Inflammatory macrophage treated with lipopolysaccharide for 4 hours (primary cell): ENCODE measurements around the gene KRTAP5-4.
"Not testable (repeated sequence)": the region's sequence is repeated elsewhere in the genome, so short reads cannot be mapped to it uniquely, and the experiment has no call there.

Experiments
- DNase-seq: peaks from one replicate; pipeline ENCODE4 v3.0.0-alpha.2; 2020

Gene KRTAP5-4, protein sequence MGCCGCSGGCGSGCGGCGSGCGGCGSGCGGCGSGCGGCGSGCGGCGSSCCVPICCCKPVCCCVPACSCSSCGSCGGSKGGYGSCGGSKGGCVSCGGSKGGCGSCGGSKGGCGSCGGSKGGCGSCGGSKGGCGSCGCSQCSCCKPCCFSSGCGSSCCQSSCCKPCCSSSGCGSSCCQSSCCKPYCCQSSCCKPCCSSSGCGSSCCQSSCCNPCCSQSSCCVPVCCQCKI

DNA sequence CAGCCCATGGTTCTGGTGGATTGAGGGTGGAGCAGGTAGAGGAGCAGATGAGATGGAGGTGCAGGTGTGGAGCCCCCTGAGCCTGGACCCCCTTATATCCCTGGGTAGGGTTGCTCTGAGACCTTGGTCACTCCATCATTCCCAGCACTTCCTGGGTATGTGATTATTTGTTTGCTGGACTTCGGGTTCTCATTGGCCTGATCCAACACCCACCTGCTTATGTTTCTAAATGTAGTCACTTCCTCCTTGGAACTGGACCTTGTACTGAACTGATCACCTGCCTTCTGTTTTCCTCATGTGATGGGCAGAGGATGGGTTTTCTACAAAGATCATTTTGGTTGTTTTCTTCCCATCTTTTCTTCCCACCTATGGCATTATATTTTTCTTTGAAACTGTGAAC, at the start of gene KRTAP5-4:
KRTAP5-4 (minus strand) TSS at position 53 of the 400 bp plus-strand sequence; CDS start at position 8, 45 bp downstream.
- no peak for DNase-seq

DNA sequence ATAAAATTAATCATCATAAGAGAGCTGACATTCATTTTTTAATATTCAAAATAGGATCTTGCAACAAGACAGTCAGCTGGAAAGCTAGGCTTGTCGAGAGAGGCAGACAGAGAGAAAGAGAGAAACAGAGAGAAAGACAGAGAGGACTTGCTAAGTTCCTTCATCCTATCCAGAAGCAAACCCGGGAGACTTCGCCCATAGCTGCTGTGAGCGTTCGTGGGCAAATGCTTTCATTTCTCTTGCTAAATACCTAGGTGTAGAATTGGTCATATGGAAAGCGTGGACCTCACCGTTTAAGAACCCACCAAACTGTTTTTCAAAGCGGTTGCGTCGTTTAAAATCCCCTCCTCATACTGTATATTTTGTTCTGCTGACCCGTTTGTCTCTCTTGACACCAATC, 49.7 kb upstream of the KRTAP5-4 start:
- no peak for DNase-seq

DNA sequence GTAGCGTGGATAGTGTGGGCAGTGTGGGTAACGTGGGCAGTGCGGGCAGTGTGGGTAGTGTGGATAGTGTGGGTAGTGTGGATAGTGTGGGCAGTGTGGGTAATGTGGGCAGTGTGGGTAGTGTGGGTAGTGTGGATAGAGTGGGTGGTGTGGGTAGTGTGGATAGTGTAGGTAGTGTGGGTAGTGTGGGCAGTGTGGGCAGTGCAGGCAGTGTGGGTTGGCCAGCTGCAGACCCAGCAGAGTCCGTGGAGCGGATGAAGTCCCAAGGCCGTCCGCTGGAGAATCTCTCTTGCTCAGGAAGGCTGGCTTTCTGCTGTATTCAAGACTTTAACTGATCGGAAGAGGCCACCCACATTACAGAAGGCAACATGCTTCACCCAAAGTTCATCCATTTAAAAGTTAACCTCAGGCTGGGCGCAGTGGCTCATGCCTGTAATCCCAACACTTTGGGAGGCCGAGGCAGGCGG, 49.0 kb upstream of the KRTAP5-4 start:
- no peak for DNase-seq

DNA sequence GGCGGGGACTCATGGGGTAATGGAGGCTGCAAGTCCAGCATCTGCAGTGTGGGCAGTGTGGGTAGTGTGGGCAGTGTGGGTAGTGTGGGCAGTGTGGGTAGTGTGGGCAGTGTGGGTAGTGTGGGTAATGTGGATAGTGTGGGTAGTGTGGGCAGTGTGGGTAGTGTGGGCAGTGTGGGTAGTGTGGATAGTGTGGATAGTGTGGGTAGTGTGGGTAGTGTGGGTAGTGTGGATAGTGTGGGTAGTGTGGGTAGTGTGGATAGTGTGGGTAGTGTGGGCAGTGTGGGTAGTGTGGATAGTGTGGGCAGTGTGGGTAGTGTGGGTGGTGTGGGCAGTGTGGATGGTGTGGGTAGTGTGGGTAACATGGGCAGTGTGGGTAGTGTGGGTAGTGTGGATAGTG, 48.5 kb upstream of the KRTAP5-4 start:
- not testable (repeated sequence) for DNase-seq

DNA sequence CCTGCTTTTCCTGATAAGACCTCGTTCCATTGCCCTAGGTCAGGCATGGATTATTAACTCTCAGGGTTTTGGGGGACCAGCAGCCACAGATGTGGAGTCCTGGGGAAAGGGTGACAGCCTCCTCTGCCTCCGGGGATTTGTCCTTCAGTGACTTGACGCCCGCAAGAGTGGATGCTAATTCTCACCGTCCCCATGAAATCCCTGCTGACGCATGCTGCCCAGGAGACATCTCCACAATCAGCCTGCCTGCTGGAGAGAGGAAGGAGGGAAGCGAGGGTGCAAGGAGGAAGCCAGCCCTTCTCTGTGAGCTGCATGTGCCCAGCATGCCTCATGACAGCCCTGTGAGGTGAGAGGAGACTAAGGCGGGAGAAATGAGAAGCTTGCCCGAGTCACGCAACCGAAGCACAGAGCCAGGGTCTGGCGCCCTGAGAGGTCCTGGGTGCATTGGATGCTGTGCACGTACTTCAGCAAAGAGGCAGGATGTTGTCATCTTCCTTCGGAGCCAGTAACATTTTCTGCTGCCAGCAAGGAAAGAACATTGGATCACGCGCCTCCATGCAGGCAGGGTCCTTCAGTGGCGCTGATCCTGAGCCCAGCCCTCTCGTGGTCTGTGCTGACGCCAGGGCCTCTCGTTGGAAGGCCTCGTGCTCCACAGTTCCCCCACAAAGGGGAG, 47.7 kb upstream of the KRTAP5-4 start:
- no peak for DNase-seq

DNA sequence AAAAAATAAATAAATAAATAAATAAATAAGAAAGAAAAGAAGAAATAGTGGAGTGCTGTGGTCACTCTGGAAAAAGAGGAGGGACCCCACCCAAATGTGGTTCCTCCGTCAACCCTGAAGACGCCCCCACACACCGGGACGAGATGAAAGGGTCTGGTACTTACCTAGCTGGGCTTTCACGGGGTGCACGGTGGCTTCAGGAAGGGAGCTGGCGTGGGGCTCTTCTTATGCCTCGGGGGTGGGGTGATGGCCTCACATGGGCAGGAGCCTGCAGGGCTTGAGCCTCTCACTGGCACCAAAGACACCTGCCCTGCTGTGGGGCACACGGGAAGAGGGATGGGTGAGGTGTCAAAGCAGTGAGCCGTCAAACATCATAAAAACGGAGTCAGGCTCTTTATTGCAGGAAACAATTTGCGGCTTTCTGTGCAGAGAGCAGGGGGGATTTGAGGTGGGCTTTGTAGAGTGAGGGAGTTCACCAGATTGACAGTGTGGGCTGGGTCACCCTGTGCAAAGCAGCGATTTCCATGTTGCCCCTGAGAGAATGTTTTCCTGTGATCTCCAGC, 47.1 kb upstream of the KRTAP5-4 start:
- no peak for DNase-seq

DNA sequence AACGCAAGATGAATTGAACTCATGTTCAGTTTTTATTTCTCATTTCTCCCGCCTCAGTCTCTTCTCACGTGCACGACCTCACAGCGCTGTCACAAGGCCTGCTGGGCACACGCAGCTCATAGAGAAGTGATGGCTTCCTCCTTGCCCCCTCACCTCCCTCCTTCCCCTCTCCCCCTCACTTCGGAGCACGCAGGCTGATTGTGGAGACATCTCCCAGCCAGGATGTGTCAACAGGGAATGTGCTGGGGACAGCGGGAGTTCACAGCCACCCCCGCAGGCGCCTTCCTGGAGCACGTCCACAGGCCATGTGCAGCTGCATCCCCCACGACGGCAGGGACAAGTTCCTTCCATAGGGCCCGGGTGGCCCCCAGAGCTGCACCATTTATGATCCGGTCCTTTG, 46.0 kb upstream of the KRTAP5-4 start:
- DNase-seq: no peak

DNA sequence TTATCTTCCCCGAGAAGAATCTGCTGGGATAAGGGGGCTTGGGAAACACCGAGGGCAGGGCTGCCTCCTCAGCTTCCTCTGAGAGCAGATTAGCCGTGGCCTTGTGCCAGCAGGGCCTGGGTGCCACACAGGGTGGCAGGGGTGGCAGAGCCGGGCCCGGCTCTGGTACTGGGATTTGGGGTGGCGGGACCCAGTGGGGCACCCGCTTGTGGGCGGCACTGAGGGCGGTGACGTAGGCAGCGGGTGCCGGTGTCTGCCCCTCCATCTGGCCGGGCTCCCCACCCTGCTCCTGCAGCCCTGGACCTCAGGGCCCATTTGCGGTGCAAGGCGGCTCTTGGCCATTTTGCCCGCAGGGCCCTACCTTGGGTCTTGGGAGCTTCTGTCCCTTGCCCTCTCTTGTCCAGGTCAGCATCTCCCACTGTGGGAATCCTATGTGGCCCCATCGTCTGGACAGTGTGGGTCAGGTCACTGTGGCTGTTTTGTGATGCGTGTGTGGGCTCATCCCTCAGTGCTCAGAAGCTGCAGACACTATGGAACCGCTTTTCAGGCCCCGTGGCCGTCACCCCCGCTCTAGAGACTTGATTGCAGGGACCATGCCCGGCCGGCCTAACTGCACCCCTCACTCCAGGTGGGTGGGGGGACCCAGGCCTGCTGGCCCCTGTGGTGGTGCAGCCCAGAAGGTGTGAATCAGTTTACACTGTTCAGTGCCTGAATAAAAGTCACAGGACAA, 45.3 kb upstream of the KRTAP5-4 start:
- DNase-seq: no peak

DNA sequence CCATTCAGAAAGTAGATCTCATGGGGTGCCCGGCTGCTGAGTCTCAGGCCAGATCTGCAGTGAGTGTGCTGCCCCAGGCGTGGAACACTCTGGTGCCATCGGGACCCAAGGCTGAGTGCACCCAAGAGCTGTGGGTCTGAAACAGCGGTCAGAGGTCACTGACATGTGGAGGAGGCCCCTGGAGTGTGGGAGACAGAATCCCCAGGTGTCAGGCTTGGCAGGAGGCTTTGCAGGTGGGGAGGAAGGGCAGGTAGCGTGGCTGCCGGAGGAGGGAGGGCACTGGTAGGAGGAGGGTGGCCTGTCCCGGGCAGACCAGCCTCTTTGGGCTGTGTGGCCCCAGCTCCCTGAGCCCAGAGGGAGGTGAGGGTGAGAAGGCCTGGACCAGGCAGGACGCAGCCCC, 43.4 kb upstream of the KRTAP5-4 start:
- DNase-seq: no peak

DNA sequence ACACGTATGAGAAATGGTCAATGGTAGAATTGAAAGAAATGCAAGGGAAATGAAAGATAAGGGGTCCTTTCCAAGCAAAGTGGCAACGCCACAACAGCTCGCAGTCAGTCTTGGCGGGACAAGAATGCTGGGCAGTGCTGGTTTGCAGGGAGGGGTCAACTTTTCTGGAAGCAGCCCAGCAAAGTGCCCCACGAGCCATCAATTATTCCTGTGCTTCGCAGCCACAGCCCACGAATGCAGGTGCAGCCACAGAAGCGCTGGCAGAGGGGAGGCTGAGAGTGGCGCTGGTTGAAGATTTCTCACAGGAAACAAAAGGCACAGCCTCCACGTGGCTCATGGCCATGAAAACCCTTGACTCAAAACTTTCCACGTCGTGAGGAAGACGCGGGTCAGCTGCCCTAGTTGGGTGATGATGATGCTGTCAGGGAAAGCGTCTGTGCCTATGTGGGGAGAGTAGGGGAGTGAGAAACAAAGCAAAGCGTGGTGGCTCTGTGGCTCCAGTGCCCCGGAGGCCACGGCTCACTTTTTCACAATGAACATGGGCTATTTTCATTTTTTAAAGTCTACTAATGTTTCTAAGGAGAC, 40.9 kb upstream of the KRTAP5-4 start:
- DNase-seq: not testable (repeated sequence)

DNA sequence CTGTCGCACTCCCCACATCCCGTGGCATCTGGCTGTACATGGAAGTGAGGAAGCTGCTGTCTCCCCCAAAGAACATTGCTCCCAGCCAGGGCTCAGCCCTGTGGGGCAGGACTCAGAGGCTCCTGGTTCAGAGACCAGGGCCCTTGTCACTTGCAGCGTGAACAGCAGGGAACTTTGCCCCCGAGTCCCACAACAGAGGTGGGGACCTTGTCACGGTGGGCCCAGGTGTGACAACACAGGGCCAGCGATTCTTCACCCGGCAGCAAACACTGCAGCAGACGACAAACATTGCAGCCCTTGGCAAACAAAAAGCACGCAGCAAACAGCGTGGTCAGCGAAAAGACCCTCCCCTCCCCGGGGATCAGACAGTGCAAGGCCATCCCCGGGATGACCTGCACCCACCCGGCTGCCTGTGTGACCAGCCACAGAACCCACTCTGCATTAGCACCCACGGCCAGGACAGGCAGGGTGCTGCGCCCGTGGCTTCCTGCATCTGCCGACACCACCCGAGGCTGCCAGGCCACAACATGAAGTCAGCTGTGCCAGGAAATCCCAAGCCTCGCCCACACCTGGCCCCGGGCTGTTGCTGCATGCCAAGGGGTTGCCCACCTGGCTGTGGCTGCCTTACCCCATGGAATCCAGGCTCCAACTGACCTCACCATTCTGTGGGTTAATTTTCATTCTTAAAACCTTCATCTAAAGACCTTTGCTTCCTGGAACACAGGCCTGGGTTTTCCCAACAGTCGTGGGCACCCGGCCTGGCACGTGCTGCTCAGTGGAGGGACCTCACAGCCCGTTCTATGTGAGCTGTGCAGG, 39.7 kb upstream of the KRTAP5-4 start:
- not testable (repeated sequence) for DNase-seq

DNA sequence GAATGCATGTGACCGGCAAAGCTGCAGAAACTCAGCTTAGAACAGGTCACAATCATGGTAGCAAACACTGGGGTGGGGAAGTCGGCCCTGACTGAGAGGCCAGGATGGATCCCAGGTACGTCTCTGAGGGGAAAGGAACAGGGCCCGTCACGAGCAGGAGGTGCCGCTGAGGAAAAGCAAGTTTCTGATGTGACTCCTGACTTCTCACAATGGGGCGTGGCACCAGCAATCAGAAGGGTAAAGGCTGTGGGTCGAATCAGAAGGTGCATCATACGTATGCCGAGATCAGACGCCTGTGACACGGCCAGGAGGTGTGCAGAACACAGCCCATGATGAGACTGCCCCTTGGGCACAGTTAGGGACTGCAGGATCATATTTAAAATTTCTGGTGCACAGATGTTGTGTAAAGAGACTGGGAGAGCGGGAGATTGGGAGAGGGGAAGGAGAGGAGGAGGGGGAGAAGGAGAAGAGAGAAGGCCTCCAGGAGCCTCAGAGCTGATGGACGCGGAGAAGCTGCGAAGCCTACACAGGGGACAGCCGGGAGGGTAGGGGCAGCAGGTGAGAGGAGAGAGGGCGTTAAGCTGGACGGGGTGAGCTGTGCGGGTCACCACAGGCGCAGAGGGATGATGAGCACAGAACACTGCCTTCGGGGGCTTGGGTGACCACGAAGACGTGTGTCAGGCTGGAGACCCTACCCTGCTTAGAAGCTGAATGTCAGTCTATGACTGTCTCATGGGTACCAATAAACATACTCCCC, 38.4 kb upstream of the KRTAP5-4 start:
- no peak for DNase-seq

DNA sequence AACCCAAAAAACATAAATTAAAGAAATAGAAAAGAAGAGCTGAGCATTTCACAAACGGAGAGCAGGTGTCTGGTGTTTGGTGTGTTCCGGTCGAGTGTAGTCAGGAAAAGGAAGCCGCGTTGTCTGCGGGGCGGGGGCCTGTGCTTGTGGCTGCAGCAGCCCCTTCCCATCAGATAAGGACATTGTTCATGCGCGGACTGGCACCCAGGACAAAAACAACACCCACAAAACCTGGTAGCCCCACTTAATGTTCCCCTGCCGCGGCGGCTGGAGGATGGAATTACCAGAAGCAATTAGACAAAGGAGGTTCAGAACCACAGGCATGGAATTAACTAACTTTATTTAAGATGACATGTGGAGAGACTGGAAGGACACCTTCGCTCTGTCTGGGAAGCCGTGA, 37.6 kb upstream of the KRTAP5-4 start:
- DNase-seq: no peak

DNA sequence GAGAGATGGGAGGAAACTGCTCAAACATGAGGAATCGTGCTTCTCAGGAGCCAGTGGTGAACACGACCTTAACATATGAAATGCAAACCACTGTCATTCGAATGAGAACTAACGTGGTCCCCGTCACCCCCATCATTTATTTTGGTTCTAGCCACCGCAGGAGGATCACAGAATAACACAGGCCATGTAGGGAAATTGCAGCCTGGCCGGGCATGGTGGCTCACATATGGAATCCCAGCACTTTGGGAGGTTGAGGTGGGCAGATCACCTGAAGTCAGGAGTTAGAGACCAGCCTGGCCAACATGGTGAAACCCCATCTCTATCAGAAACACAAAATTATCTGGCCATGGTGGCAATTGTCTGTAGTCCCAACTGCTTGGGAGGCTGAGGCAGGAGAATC, 34.7 kb upstream of the KRTAP5-4 start:
- no peak for DNase-seq

DNA sequence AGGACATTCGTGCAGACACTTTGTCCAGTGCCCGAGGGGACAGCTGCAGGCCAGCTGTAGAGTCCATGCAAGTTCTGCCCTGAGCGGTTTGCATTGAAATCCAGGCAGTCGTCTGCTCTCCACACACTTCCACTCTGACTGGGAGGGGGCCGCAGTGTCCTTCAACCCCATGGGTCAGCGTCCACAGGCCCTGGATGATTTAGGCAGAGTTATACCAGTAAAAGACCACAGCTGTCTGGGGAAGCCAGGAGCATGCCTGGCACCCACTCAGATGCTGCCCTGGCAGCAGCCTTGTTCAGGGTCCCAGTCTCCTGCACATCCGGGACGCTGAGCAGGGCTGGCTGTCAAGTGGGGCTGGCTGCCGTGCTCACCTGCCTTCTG, 34.1 kb upstream of the KRTAP5-4 start:
- DNase-seq: no peak

DNA sequence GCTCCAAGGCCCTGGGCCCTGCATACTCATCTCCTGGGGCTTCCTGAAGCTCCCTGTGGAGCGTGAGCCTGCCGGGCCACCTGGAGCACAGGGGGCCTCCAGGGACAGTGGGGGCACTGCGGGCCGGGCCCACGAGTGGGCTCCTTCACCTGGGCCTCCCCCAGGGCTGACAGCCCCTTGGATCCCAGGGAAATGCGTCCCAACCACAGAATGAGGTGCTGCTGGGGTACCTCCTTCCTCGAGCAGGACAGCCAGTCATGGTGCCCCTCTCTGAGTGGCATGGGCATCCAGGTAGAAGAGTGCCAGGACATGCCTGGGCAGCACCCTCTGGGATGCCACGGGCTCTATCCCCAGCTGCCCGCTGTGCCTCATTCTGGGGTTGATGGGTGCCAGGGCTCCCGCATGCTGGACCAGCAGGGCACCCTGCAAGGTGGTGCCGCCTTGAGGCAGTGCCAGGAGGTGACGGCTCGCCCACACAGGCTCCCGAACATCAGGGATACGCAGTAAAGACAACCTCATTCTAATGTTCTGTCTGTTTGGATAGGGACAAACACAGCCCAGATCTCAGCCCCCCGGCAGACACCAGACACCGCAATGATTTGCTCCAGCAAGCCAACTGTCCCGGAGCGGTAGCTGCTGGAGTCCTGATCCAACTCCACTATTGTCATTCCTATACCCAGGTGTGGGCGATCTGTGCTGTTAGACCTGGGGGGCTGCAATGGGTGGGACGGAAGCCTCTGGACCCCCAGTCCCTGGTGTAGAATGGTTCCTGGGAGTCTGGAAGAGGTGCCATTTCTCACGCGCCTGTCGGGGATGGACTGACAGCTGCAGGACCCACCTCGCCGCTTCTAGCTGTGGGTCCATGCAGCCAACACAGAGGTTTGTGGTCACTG, 33.5 kb upstream of the KRTAP5-4 start:
- no peak for DNase-seq

DNA sequence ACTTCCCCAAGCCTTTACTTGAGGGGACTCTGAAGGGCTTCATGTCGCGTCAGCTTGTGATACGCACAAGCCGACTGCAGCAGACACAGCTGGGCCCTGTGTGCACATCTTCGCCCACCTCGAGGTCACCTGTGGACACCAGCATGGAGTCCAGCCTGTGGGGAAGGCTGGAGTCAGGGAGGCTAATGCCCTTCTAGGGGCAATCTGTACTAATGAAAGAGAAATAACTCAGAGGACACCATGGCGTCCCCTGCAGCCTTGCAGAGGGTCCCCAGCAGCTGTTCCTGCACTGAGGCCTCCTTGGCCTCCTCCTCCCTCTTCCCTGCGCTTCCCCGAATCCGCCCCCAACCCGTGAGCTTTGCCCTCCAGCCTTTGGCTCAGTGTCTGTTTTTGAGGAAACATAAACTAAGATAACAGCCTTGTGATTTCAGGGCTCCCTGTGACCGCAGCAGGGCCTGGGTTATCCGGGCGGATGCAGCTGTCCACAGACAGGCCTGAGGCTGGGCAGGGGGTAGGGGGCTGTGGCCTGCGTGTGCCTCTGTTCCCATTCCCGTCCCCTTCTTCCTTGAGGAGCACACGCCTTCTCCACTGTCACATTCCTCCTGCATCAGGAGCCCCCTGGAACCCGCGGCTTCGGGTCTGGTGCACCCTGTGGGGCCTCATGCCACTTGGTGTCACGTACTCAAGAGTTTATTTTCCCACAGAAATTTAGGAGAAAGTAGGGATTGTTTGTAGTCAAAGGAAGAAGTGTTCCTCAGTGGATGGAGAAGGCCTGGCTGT, 32.6 kb upstream of the KRTAP5-4 start:
- no peak for DNase-seq

DNA sequence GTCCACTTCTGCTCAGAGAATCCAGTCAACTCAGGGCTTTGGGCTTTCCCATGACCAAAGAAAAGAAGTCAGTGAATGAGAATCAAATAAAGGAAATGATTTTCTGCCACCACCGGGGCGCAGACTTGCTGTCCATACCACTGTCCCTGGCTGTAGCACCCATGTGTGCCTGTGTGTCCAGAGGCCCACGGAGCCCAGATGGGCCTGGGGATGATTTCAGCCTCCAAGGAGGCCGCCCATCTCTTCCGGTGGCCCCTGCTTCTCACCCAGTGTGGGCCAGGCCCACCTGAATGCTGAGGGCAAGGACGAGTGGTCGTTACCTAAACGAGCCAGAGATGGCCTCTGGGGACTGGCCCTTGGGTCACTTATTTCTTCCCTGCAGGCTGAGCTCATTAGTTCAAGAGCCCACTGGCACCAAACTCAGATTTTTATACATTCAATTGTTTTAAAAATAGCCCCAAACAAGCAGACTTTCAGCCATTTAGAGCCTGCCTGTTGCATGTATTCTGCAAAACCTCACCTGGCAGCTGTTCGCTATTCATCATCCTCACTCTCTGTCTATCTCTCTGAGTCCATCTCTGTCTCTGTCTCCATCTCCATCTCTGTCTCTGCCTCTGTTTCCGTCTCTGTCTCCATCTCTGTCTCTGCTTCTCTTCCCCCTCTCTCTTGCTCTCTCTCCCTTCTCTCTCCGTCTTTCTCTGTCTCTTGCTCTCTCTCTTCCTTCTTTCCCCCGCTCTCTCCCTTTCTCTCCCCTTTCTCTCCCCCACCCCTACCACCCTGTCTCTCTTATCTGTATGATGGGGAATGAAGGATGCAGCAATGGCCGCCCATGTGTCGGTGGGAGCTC, 31.8 kb upstream of the KRTAP5-4 start:
- DNase-seq: no peak
